CD14-positive monocyte (primary cell): ENCODE results near the gene AXIN1. TPM values are rescaled to one million over a fixed set of nuclear protein-coding genes. Genes with fewer than 3 reads are reported as not detected.
"Not testable (repeated sequence)": the region's sequence is repeated elsewhere in the genome, so short reads cannot be mapped to it uniquely, and the experiment has no call there.

Experiments
- DNase-seq, 3 donors: peaks; one replicate each; pipeline ENCODE4 v3.0.0-alpha.2; 2011 to 2022
- H2AFZ ChIP-seq: 2 replicates; pipeline ENCODE4 v1.6.0; 2012; ENCODE audit warnings: mild to moderate bottlenecking, low read depth, low read length, inconsistent platforms; ENCODE audit not compliant: insufficient read depth, poor library complexity, severe bottlenecking
- H3K27ac ChIP-seq, 2 donors: 1 replicate in 1 of 2; 2 replicates in 1 of 2; pipeline ENCODE4 v1.5.1; 2012 to 2013; ENCODE audit warnings: low read length in 2 of 2, control low read depth in 1 of 2, inconsistent platforms in 1 of 2, low read depth in 1 of 2, mild to moderate bottlenecking in 1 of 2
- H3K27me3 ChIP-seq, 2 donors: one replicate each; pipeline versions ENCODE4 v1.6.0 to v1.6.1; 2011 to 2013; ENCODE audit warnings: low read length in 2 of 2; ENCODE audit not compliant: control insufficient read depth in 2 of 2, insufficient read depth in 2 of 2
- H3K36me3 ChIP-seq, 2 donors: replicated peaks in 1 of 2; 1 replicate in 1 of 2; 2 replicates in 1 of 2; pipeline versions ENCODE4 v1.5.1 to v1.6.1; 2012 to 2013; ENCODE audit warnings: low read length in 2 of 2, control low read depth in 1 of 2, inconsistent platforms in 1 of 2, mild to moderate bottlenecking in 1 of 2; ENCODE audit not compliant: insufficient read depth in 2 of 2, control insufficient read depth in 1 of 2
- H3K4me1 ChIP-seq, 2 donors: 1 replicate in 1 of 2; 2 replicates in 1 of 2; pipeline versions ENCODE4 v1.5.1 to v1.6.1; 2012 to 2013; ENCODE audit warnings: low read length in 2 of 2, control low read depth in 1 of 2, inconsistent platforms in 1 of 2, mild to moderate bottlenecking in 1 of 2, moderate library complexity in 1 of 2; ENCODE audit not compliant: insufficient read depth in 2 of 2, control insufficient read depth in 1 of 2
- H3K4me2 ChIP-seq: replicated peaks from 2 replicates; pipeline ENCODE3; 2012; ENCODE audit warnings: low read length, moderate library complexity, mild to moderate bottlenecking; ENCODE audit not compliant: poor library complexity, severe bottlenecking; ENCODE audit errors: extremely low read depth
- H3K4me3 ChIP-seq, 3 experiments: fragments of 200-600 bp in 1 of 3; sonication (generic) in 1 of 3; replicated peaks in 1 of 3; 1 replicate in 2 of 3; 2 replicates in 1 of 3; pipeline ENCODE4 v1.5.1; 2011 to 2013; ENCODE audit warnings: low read length in 3 of 3, mild to moderate bottlenecking in 3 of 3, control low read depth in 2 of 3, low read depth in 2 of 3, inconsistent platforms in 1 of 3, moderate library complexity in 1 of 3
- H3K79me2 ChIP-seq: 2 replicates; pipeline ENCODE4 v1.6.0; 2012; ENCODE audit warnings: mild to moderate bottlenecking, control low read depth, inconsistent platforms, low read length, moderate library complexity; ENCODE audit not compliant: insufficient read depth
- H3K9ac ChIP-seq: 2 replicates; pipeline ENCODE4 v1.6.0; 2017; ENCODE audit warnings: low read length, mild to moderate bottlenecking; ENCODE audit not compliant: insufficient read depth, poor library complexity, severe bottlenecking
- H3K9me3 ChIP-seq, 2 donors: replicated peaks in 1 of 2; 1 replicate in 1 of 2; 2 replicates in 1 of 2; pipeline versions ENCODE4 v1.5.1 to v1.6.1; 2012 to 2013; ENCODE audit warnings: low read length in 2 of 2, control low read depth in 1 of 2; ENCODE audit not compliant: control insufficient read depth in 1 of 2, insufficient read depth in 1 of 2
- H4K20me1 ChIP-seq: 2 replicates; pipeline ENCODE4 v1.6.0; 2012; ENCODE audit warnings: mild to moderate bottlenecking, low read length, control low read depth, moderate library complexity; ENCODE audit not compliant: insufficient read depth
- H3K27ac Mint-ChIP-seq, 7 donors: one replicate each; pipeline ENCODE4 v1.8.0; 2020; ENCODE audit warnings: mild to moderate bottlenecking in 7 of 7, mixed read lengths in 7 of 7, moderate library complexity in 6 of 7, inconsistent platforms in 2 of 7
- H3K27me3 Mint-ChIP-seq, 3 donors: one replicate each; pipeline ENCODE4 v1.8.0; 2021 to 2022; ENCODE audit warnings: low read depth in 3 of 3, mild to moderate bottlenecking in 3 of 3, mixed read lengths in 3 of 3, moderate library complexity in 3 of 3, inconsistent platforms in 1 of 3
- H3K36me3 Mint-ChIP-seq, 2 donors: one replicate each; pipeline ENCODE4 v1.8.0; 2020; ENCODE audit warnings: mixed read lengths in 2 of 2, inconsistent platforms in 1 of 2, mild to moderate bottlenecking in 1 of 2
- H3K4me1 Mint-ChIP-seq: one replicate; pipeline ENCODE4 v1.8.0; 2020; ENCODE audit warnings: mild to moderate bottlenecking, mixed read lengths
- H3K4me3 Mint-ChIP-seq, 2 donors: one replicate each; pipeline ENCODE4 v1.8.0; 2020; ENCODE audit warnings: mild to moderate bottlenecking in 2 of 2, mixed read lengths in 2 of 2, moderate library complexity in 1 of 2
- H3K9me3 Mint-ChIP-seq, 7 donors: one replicate each; pipeline ENCODE4 v1.8.0; 2020 to 2022; ENCODE audit warnings: mixed read lengths in 7 of 7, mild to moderate bottlenecking in 6 of 7, moderate library complexity in 6 of 7, inconsistent platforms in 2 of 7
- CTCF ChIP-seq: fragments of 200-600 bp; IDR thresholded peaks from one replicate; pipeline ENCODE4 v1.8.0; 2022; ENCODE audit warnings: antibody characterized with exemption, mild to moderate bottlenecking
- WGBS: methylation state at CpG from one replicate; pipeline ENCODE4 v1.1.5; 2013; ENCODE audit warnings: missing lambda C conversion rate; ENCODE audit not compliant: insufficient coverage; 5-methylcytosine and 5-hydroxymethylcytosine counted together
- intact Hi-C, 2 donors: fragments of 100-400 bp; cut with micrococcal nuclease; formaldehyde crosslinking; loops; one replicate each; pipeline versions ENCODE4 v1.15.0 to v1.15.1; 2023
- polyA plus RNA-seq, 3 donors: library from polyadenylated mRNA; depleted of rRNA in 1 of 3; unstranded in 2 of 3; stranded (reverse) in 1 of 3; fragments of 300-500 nt in 2 of 3; fragments of >200 nt in 1 of 3; fragmentation: Illumina TruSeq in 2 of 3; gene quantifications; 1 replicate in 2 of 3; 2 replicates in 1 of 3; pipeline ENCODE4 v1.2.3, GENCODE V29; 2012 to 2021

Gene AXIN1
- polyA plus RNA-seq, 3 donors, result 0.30 to 20.9 (median 0.74) TPM

GRCh38 chr16:363110-363765 is 10.7 kb upstream of the AXIN1 start:
- H4K20me1 ChIP-seq, result no peaks in the 10 kb centered on the region
- peaks cover 6 to 8% of the 10 kb centered on the region in 2 donors for H3K4me1 ChIP-seq
- no peak overlapping the region for H3K4me3 ChIP-seq
- H3K27ac ChIP-seq, result no peak overlapping the region
- H3K79me2 ChIP-seq, result no peaks in the 10 kb centered on the region
- Mint-ChIP-seq H3K27ac (no peak overlapping the region), H3K9me3 (no peaks in the 10 kb centered on the region), H3K4me3 (no peak overlapping the region), H3K4me1 (peaks cover 6% of the 10 kb centered on the region), H3K36me3 (peaks cover 15 to 21% of the 10 kb centered on the region in 2 donors), H3K27me3 (peaks cover 5 to 25% (median 11%) of the 10 kb centered on the region in 3 donors)
- no peaks in the 10 kb centered on the region for H3K9me3 ChIP-seq
- H3K9ac ChIP-seq, result no peak overlapping the region
- intact Hi-C loops, result loop anchor here (5.0 kb wide), 1 partner anchor 256 kb away; no protein-coding TSS in a partner anchor
- WGBS, result 82% methylated on average over 18 of the region's 20 CpGs
- H2AFZ ChIP-seq, result no peak overlapping the region
- H3K36me3 ChIP-seq, result peaks cover 13 to 22% of the 10 kb centered on the region in 2 donors
- no peak overlapping the region for H3K4me2 ChIP-seq
- DNase-seq, result no peak
- no peak for TF ChIP-seq CTCF
- no peaks in the 10 kb centered on the region for H3K27me3 ChIP-seq

- not testable (repeated sequence) for H2AFZ ChIP-seq, H3K4me3 ChIP-seq, H4K20me1 ChIP-seq, DNase-seq, H3K79me2 ChIP-seq, H3K9me3 Mint-ChIP-seq, H3K4me1 ChIP-seq, H3K4me2 ChIP-seq, H3K4me3 Mint-ChIP-seq, H3K4me1 Mint-ChIP-seq, H3K9me3 ChIP-seq, H3K9ac ChIP-seq, H3K27ac Mint-ChIP-seq, H3K27me3 ChIP-seq, H3K27ac ChIP-seq
- intact Hi-C loops, result loop anchor here (5.0 kb wide), 1 partner anchor 255 kb away; no protein-coding TSS in a partner anchor
- 72% methylated on average over 9 of the region's 24 CpGs for WGBS
- H3K36me3 ChIP-seq, result peaks cover 7 to 16% of the 10 kb centered on the region in 2 donors
- H3K27me3 Mint-ChIP-seq, result peaks cover 5 to 25% (median 11%) of the 10 kb centered on the region in 3 donors
- H3K36me3 Mint-ChIP-seq, result peaks cover 11 to 15% of the 10 kb centered on the region in 2 donors
Observed at GRCh38 chr16:362702-362999, 10.1 kb upstream of the AXIN1 start.
